Ovary (tissue), 9 donors: ENCODE measurements around the gene GKN2. TPM values are rescaled to one million over a fixed set of nuclear protein-coding genes. Genes with fewer than 3 reads are reported as not detected.

ENCODE experiments used
- DNase-seq, 5 donors: peaks; one replicate each; pipeline ENCODE4 v3.0.0-alpha.2; 2019 to 2020
- H3K27ac ChIP-seq, 2 donors: fragments of 200-600 bp; one replicate each; pipeline versions ENCODE4 v1.5.1 to v1.8.0; 2019 to 2022
- H3K27me3 ChIP-seq: fragments of 200-600 bp; one replicate; pipeline ENCODE4 v1.8.0; 2022
- H3K36me3 ChIP-seq: fragments of 200-600 bp; sonication (generic); one replicate; pipeline ENCODE4 v1.5.1; 2019
- H3K4me1 ChIP-seq: one replicate; pipeline ENCODE4 v1.8.1; 2013; ENCODE audit warnings: mild to moderate bottlenecking, moderate library complexity; ENCODE audit not compliant: insufficient read depth
- H3K4me3 ChIP-seq: fragments of 200-600 bp; sonication (generic); one replicate; pipeline ENCODE4 v1.5.1; 2017
- H3K9me3 ChIP-seq, 2 donors: fragments of 200-600 bp in 1 of 2; sonication (generic) in 1 of 2; one replicate each; pipeline versions ENCODE4 v1.5.1 to v1.8.1; 2013 to 2019; ENCODE audit warnings: mild to moderate bottlenecking in 1 of 2, moderate library complexity in 1 of 2
- CTCF ChIP-seq, 3 donors: fragments of 450-650 bp in 2 of 3; fragments of 200-600 bp in 1 of 3; IDR thresholded peaks; one replicate each; pipeline versions ENCODE4 v1.5.1 to v1.8.0; 2016 to 2022; ENCODE audit warnings: antibody characterized with exemption in 3 of 3, mild to moderate bottlenecking in 1 of 3
- EP300 ChIP-seq: sonication (generic); formaldehyde crosslinking; IDR thresholded peaks from one replicate; pipeline ENCODE4 v1.6.1; 2017; ENCODE audit warnings: antibody characterized with exemption
- POLR2A ChIP-seq: fragments of 450-650 bp; IDR thresholded peaks from one replicate; pipeline ENCODE4 v1.6.1; 2017; ENCODE audit warnings: antibody characterized with exemption, mild to moderate bottlenecking, moderate library complexity
- WGBS, 3 donors: extraction: QIAGEN DNeasy Blood & Tissue Kit in 1 of 3; methylation state at CpG; one replicate each; pipeline versions ENCODE4 v1.1.5 to v1.1.7; 2013 to 2017; 5-methylcytosine and 5-hydroxymethylcytosine counted together
- intact Hi-C, 4 donors: fragments of 100-400 bp; cut with DNase I; formaldehyde crosslinking; loops; one replicate each; pipeline versions ENCODE4 v1.11.0 to v1.15.1; 2022 to 2023
- polyA plus RNA-seq, 2 donors: library from polyadenylated mRNA; stranded (reverse); fragments of 200-250 nt in 1 of 2; fragments of 350-450 nt in 1 of 2; fragmentation: Illumina TruSeq in 1 of 2; extraction: RNeasy Lipid Tissue Mini Kit (QIAGEN cat#74804) in 1 of 2; gene quantifications; one replicate each; pipeline ENCODE4 v1.2.3, GENCODE V29; 2013 to 2014
- total RNA-seq, 7 donors: library from RNA; depleted of rRNA in 2 of 7; stranded (reverse); fragments of >200 nt in 2 of 7; fragmentation: NEBNext Ultra II Directional in 3 of 7; extraction: Animal tissue kit (Norgen Biotek cat#: 25700) in 3 of 7; gene quantifications; one replicate each; pipeline versions ENCODE4 v1.1.0 to v1.2.4, GENCODE V29; 2016 to 2023
- donor health status: DM: no; HTN: no; CAD: no; lungs with moderate emphysema.
- donor health status: DM: no; HTN: no; CAD: no.
- donor health status: Bipolar disorder and iron deficiency.
- donor health status: DM: yes; HTN: yes; CAD: no.
- donor health status: DM: no; HTN: no; CAD: no.
- donor health status: DM: yes; HTN: yes; CAD: no.

Gene GKN2
- total and polyA plus RNA-seq, 9 donors, result 0.77 TPM; not detected in 8

GRCh38 chr2:68920481-68921170 is 32.1 kb downstream of the GKN2 start:
- TF ChIP-seq POLR2A (no peak), CTCF (IDR thresholded peaks at IDR 0.05) (no peak), EP300 (no peak)
- WGBS, 3 donors, result 72 to 90% (median 84%) methylated on average over 6 of the region's 6 CpGs
- Histone ChIP-seq H3K27me3 (no peaks in the 10 kb centered on the region), H3K9me3 (no peaks in the 10 kb centered on the region), H3K27ac (no peak overlapping the region), H3K4me1 (no peaks in the 10 kb centered on the region), H3K4me3 (no peak overlapping the region), H3K36me3 (no peaks in the 10 kb centered on the region)
- intact Hi-C loops, result loop anchor here in 3 of 4 donors (5.0 to 10.0 kb wide), 3 partner anchors 213 to 456 kb away; partner anchors contain the start of genes APLF (in 2 of the 3) and FBXO48 (in 2 of the 3)
- no peak for DNase-seq

GRCh38 chr2:68918497-68918896 is 34.2 kb downstream of the GKN2 start:
- Histone ChIP-seq H3K27ac (no peak overlapping the region), H3K9me3 (no peaks in the 10 kb centered on the region), H3K4me1 (no peaks in the 10 kb centered on the region), H3K36me3 (no peaks in the 10 kb centered on the region), H3K4me3 (no peak overlapping the region), H3K27me3 (no peaks in the 10 kb centered on the region)
- TF ChIP-seq EP300 (no peak), CTCF (IDR thresholded peaks at IDR 0.05) (no peak), POLR2A (no peak)
- no peak for DNase-seq
- intact Hi-C loops, result loop anchor here in 2 of 4 donors (10.0 kb wide), 2 partner anchors 174 to 434 kb away; no protein-coding TSS in a partner anchor
- WGBS, 3 donors, result 92% methylated on average over 7 of the region's 7 CpGs

- DNase-seq, result no peak
- Histone ChIP-seq H3K36me3 (no peaks in the 10 kb centered on the region), H3K27me3 (no peaks in the 10 kb centered on the region), H3K9me3 (no peaks in the 10 kb centered on the region), H3K4me1 (no peaks in the 10 kb centered on the region), H3K4me3 (no peak overlapping the region), H3K27ac (no peak overlapping the region)
- WGBS, 3 donors, result 66 to 70% (median 67%) methylated on average over 3 of the region's 3 CpGs
- intact Hi-C loops, result loop anchor here in 2 of 4 donors (10.0 kb wide), 2 partner anchors 172 to 432 kb away; no protein-coding TSS in a partner anchor
- no peak for TF ChIP-seq CTCF (IDR thresholded peaks at IDR 0.05)
- no peak for TF ChIP-seq POLR2A
- TF ChIP-seq EP300, result no peak
Measured at GRCh38 chr2:68917034-68917718, 35.5 kb downstream of the GKN2 start.

GRCh38 chr2:68916226-68916625 is 36.5 kb downstream of the GKN2 start:
- no peak overlapping the region for H3K4me3 ChIP-seq
- WGBS, 3 donors, result 23 to 32% (median 26%) methylated on average over 1 of the region's 1 CpG
- H3K9me3 ChIP-seq, result no peaks in the 10 kb centered on the region
- DNase-seq, result no peak
- intact Hi-C loops, result loop anchor here in 2 of 4 donors (10.0 kb wide), 2 partner anchors 171 to 431 kb away; no protein-coding TSS in a partner anchor
- no peak overlapping the region for H3K27ac ChIP-seq
- H3K4me1 ChIP-seq, result no peaks in the 10 kb centered on the region
- H3K27me3 ChIP-seq, result no peaks in the 10 kb centered on the region
- no peak for TF ChIP-seq POLR2A
- no peak for TF ChIP-seq EP300
- no peak for TF ChIP-seq CTCF (IDR thresholded peaks at IDR 0.05)
- H3K36me3 ChIP-seq, result no peaks in the 10 kb centered on the region
